PC-3 (cell line): ENCODE data around the gene ZFYVE27. TPM values are rescaled to one million over a fixed set of nuclear protein-coding genes. Genes with fewer than 3 reads are reported as not detected.

Experiments used
- total RNA-seq: library from RNA; depleted of rRNA; stranded (reverse); fragments of >200 nt; gene quantifications from 2 replicates; pipeline ENCODE4 v1.2.3, GENCODE V29; 2014; rRNA removed

Gene ZFYVE27
- total RNA-seq, 1 experiment from 2014 or later: 13.1 TPM

Other genes starting within 250 kb of the ZFYVE27 start
- 65.5 and 78.2 TPM in 2 replicates for gene MMS19, start 238.7 kb upstream of the ZFYVE27 start, total RNA-seq
- 18.5 and 32.3 TPM in 2 replicates for gene UBTD1, start 238.2 kb upstream of the ZFYVE27 start, total RNA-seq
- 1.7 and 1.8 TPM in 2 replicates for gene ANKRD2, start 164.3 kb upstream of the ZFYVE27 start, total RNA-seq
- 0.15 TPM in 1 of 2 replicates, not detected in the other for gene HOGA1, start 152.7 kb upstream of the ZFYVE27 start, total RNA-seq
- gene C10orf62, start 147.4 kb upstream of the ZFYVE27 start, total RNA-seq: not detected in 2 replicates
- 6.5 and 12.9 TPM in 2 replicates for gene MORN4, start 103.6 kb upstream of the ZFYVE27 start, total RNA-seq
- 18.7 and 19.4 TPM in 2 replicates for gene PI4K2A, start 96.5 kb upstream of the ZFYVE27 start, total RNA-seq
- gene AVPI1, start 49.9 kb upstream of the ZFYVE27 start, total RNA-seq: 40.7 and 44.5 TPM in 2 replicates
- 17.6 and 25.5 TPM in 2 replicates for gene MARVELD1, start 23.4 kb upstream of the ZFYVE27 start, total RNA-seq
- not detected in 2 replicates for gene SFRP5, start 34.9 kb downstream of the ZFYVE27 start, total RNA-seq
- gene GOLGA7B, start 112.7 kb downstream of the ZFYVE27 start, total RNA-seq: 0.26 and 0.29 TPM in 2 replicates